WERI-Rb-1 (cell line): ENCODE measurements around the gene CXCR4.
A peak's percentile ranks its signal among the peaks of the same experiment; 100 is the strongest.

Experiments
- DNase-seq: peaks from one replicate; pipeline ENCODE4 v3.0.0-alpha.2; 2020
- H3K27ac ChIP-seq: fragments of 250-450 bp; sonication (Bioruptor Pico); 2 replicates; pipeline ENCODE4 v1.5.1; 2020; ENCODE audit warnings: mild to moderate bottlenecking, moderate library complexity
- H3K27me3 ChIP-seq: fragments of 250-450 bp; sonication (Bioruptor Pico); 2 replicates; pipeline ENCODE4 v1.5.1; 2021; ENCODE audit warnings: mild to moderate bottlenecking, low read depth, moderate library complexity; ENCODE audit not compliant: insufficient read depth, severe bottlenecking
- H3K36me3 ChIP-seq: fragments of 250-450 bp; sonication (Bioruptor Pico); 2 replicates; pipeline ENCODE4 v1.5.1; 2020; ENCODE audit warnings: mild to moderate bottlenecking, moderate library complexity
- H3K4me3 ChIP-seq: 2 replicates; pipeline ENCODE4 v1.5.1; 2011; ENCODE audit warnings: low read depth, mild to moderate bottlenecking, control low read depth, low read length
- H3K9me3 ChIP-seq: fragments of 250-450 bp; sonication (Bioruptor Pico); 2 replicates; pipeline ENCODE4 v1.5.1; 2021; ENCODE audit warnings: mild to moderate bottlenecking, moderate library complexity; ENCODE audit not compliant: severe bottlenecking
- TF ChIP-seq, protein P1 (sequence below): IDR thresholded peaks from 2 replicates; pipeline ENCODE4 v1.5.1; 2011; ENCODE audit warnings: low read depth, mild to moderate bottlenecking, control low read depth, inconsistent platforms, low read length

Gene CXCR4

GRCh38 chr2:136086253-136087016 is 31.5 kb downstream of the CXCR4 start:
- Histone ChIP-seq H3K27me3 (no peaks in the 10 kb centered on the region), H3K27ac (no peak overlapping the region), H3K9me3 (no peaks in the 10 kb centered on the region), H3K4me3 (no peak overlapping the region), H3K36me3 (no peaks in the 10 kb centered on the region)
- TF ChIP-seq, protein P1, sequence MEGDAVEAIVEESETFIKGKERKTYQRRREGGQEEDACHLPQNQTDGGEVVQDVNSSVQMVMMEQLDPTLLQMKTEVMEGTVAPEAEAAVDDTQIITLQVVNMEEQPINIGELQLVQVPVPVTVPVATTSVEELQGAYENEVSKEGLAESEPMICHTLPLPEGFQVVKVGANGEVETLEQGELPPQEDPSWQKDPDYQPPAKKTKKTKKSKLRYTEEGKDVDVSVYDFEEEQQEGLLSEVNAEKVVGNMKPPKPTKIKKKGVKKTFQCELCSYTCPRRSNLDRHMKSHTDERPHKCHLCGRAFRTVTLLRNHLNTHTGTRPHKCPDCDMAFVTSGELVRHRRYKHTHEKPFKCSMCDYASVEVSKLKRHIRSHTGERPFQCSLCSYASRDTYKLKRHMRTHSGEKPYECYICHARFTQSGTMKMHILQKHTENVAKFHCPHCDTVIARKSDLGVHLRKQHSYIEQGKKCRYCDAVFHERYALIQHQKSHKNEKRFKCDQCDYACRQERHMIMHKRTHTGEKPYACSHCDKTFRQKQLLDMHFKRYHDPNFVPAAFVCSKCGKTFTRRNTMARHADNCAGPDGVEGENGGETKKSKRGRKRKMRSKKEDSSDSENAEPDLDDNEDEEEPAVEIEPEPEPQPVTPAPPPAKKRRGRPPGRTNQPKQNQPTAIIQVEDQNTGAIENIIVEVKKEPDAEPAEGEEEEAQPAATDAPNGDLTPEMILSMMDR = no peak
- DNase-seq = peak; percentile 17

GRCh38 chr2:136085453-136086209 is 32.3 kb downstream of the CXCR4 start:
- H3K27me3 ChIP-seq = no peaks in the 10 kb centered on the region
- no peak overlapping the region for H3K4me3 ChIP-seq
- no peaks in the 10 kb centered on the region for H3K9me3 ChIP-seq
- no peaks in the 10 kb centered on the region for H3K36me3 ChIP-seq
- no peak for DNase-seq
- H3K27ac ChIP-seq = no peak overlapping the region
- TF ChIP-seq, protein P1 = no peak

GRCh38 chr2:136081582-136082210 is 36.3 kb downstream of the CXCR4 start:
- Histone ChIP-seq H3K36me3 (no peaks in the 10 kb centered on the region), H3K9me3 (no peaks in the 10 kb centered on the region), H3K4me3 (no peak overlapping the region), H3K27me3 (no peaks in the 10 kb centered on the region), H3K27ac (no peak overlapping the region)
- TF ChIP-seq, protein P1 = 0 out of 2 replicates have a peak, but pooled peaks have one; percentile 2
- no peak for DNase-seq

- Histone ChIP-seq H3K27me3 (no peaks in the 10 kb centered on the region), H3K4me3 (no peak overlapping the region), H3K27ac (no peak overlapping the region), H3K36me3 (no peaks in the 10 kb centered on the region), H3K9me3 (no peaks in the 10 kb centered on the region)
- TF ChIP-seq, protein P1 = no peak
- no peak for DNase-seq
Observed at GRCh38 chr2:136080114-136080513, 37.8 kb downstream of the CXCR4 start.

GRCh38 chr2:136077107-136077506 is 40.8 kb downstream of the CXCR4 start:
- no peaks in the 10 kb centered on the region for H3K27me3 ChIP-seq

More at GRCh38 chr2:136077107-136077506, 40.8 kb downstream of the CXCR4 start:
- Histone ChIP-seq H3K9me3 (no peaks in the 10 kb centered on the region), H3K4me3 (no peak overlapping the region), H3K27ac (no peak overlapping the region), H3K36me3 (no peaks in the 10 kb centered on the region)
- TF ChIP-seq, protein P1 = no peak
- DNase-seq = no peak
